Measurements from ENCODE around the gene C19orf73. TPM values are rescaled to one million over a fixed set of nuclear protein-coding genes. Genes with fewer than 3 reads are reported as not detected.

C19orf73 gene
- total RNA-seq, 1 donor from 2014 or later: 0.94 TPM

- Mint-ChIP-seq H3K36me3 (no peaks in the 10 kb centered on the region), H3K9me3 (peaks cover 10% of the 10 kb centered on the region), H3K4me1 (peaks cover 32% of the 10 kb centered on the region), H3K27ac (no peak overlapping the region), H3K4me3 (no peak overlapping the region), H3K27me3 (ENCODE audit: low read depth) (no peaks in the 10 kb centered on the region)
- TF ChIP-seq, protein P1, sequence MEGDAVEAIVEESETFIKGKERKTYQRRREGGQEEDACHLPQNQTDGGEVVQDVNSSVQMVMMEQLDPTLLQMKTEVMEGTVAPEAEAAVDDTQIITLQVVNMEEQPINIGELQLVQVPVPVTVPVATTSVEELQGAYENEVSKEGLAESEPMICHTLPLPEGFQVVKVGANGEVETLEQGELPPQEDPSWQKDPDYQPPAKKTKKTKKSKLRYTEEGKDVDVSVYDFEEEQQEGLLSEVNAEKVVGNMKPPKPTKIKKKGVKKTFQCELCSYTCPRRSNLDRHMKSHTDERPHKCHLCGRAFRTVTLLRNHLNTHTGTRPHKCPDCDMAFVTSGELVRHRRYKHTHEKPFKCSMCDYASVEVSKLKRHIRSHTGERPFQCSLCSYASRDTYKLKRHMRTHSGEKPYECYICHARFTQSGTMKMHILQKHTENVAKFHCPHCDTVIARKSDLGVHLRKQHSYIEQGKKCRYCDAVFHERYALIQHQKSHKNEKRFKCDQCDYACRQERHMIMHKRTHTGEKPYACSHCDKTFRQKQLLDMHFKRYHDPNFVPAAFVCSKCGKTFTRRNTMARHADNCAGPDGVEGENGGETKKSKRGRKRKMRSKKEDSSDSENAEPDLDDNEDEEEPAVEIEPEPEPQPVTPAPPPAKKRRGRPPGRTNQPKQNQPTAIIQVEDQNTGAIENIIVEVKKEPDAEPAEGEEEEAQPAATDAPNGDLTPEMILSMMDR (IDR thresholded peaks at IDR 0.05; ENCODE audit: unreplicated experiment): no peak
- DNase-seq (ENCODE audit: low spot score in 2 of 2, unreplicated experiment in 2 of 2): no peak
Measured at GRCh38 chr19:49154279-49154678, 35.3 kb upstream of the C19orf73 start.

DNA sequence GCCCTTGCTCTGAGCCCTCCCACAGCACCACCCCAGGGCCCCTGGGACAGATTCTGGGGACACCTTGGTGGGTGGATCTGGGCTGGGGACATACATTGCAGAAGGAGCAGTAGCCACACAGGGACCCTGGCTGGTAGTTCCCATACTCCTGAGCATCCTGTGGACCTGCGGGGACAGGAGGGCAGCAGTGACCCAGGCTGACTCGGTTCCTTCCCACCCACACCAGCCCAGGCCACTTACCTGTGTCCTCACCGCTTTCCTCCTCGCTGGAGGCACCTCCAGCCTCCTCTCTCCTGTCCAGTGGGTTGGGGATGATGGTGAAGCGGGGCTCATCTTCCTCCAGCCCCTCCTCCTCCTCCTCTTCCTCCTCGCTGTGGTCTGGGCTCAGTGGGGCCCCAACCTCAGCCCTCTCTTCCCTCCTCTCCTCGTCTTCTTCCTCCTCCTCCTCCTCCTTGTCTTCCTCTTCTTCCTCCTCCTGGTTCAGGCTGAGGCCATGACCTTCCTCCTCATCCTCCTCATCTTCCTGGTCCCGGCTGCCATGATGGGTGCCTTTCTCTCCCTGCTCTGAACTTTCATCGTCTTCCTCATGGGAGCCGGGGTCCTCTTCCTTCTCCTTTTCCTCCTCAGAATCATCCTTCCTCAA is 34.3 kb upstream of the C19orf73 start:
- peaks cover 34% of the 10 kb centered on the region for H3K4me1 Mint-ChIP-seq
- no peak overlapping the region for H3K4me3 Mint-ChIP-seq
- no peak overlapping the region for H3K27ac Mint-ChIP-seq
- H3K9me3 Mint-ChIP-seq: peaks cover 10% of the 10 kb centered on the region
- H3K36me3 Mint-ChIP-seq: no peaks in the 10 kb centered on the region
- no peak for DNase-seq (ENCODE audit: low spot score in 2 of 2, unreplicated experiment in 2 of 2)
- TF ChIP-seq, protein P1 (IDR thresholded peaks at IDR 0.05; ENCODE audit: unreplicated experiment): no peak
- H3K27me3 Mint-ChIP-seq (ENCODE audit: low read depth): no peaks in the 10 kb centered on the region

- TF ChIP-seq, protein P1 (IDR thresholded peaks at IDR 0.05; ENCODE audit: unreplicated experiment): no peak
- no peaks in the 10 kb centered on the region for H3K36me3 Mint-ChIP-seq
- no peaks in the 10 kb centered on the region for H3K27me3 Mint-ChIP-seq (ENCODE audit: low read depth)
- peaks cover 32% of the 10 kb centered on the region for H3K4me1 Mint-ChIP-seq
- peak overlapping the region; percentile 89 for H3K4me3 Mint-ChIP-seq
- H3K9me3 Mint-ChIP-seq: peaks cover 10% of the 10 kb centered on the region
- DNase-seq (ENCODE audit: low spot score in 2 of 2, unreplicated experiment in 2 of 2): no peak
- no peak overlapping the region for H3K27ac Mint-ChIP-seq
Measured at GRCh38 chr19:49152119-49152550, 33.2 kb upstream of the C19orf73 start.

GRCh38 chr19:49151267-49152118 is 32.5 kb upstream of the C19orf73 start:
- H3K4me3 Mint-ChIP-seq: peak overlapping the region; percentile 89
- TF ChIP-seq, protein P1 (IDR thresholded peaks at IDR 0.05; ENCODE audit: unreplicated experiment): no peak
- H3K27me3 Mint-ChIP-seq (ENCODE audit: low read depth): no peaks in the 10 kb centered on the region
- peaks cover 10% of the 10 kb centered on the region for H3K9me3 Mint-ChIP-seq
- peak overlapping the region; percentile 82 for H3K27ac Mint-ChIP-seq
- peaks cover 35% of the 10 kb centered on the region for H3K4me1 Mint-ChIP-seq
- peak in 1 of 2 experiments; percentile 74 for DNase-seq (ENCODE audit: low spot score in 2 of 2, unreplicated experiment in 2 of 2)
- H3K36me3 Mint-ChIP-seq: no peaks in the 10 kb centered on the region

DNA sequence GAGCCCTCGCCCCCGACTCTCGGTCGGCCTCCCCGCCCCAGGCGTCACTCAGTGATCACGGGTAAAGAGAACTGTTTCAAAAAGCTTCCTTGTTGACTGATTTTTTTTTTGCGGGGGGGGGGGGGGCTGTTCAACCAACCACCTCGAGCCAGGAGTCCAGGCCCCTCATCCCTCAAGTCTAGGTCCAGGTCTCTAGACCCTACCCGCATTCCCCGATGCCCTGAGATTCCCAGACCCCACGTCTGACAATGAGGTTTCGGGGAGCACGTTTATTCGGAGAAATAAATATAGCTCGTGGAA is 32.0 kb upstream of the C19orf73 start:
- peaks cover 35% of the 10 kb centered on the region for H3K4me1 Mint-ChIP-seq
- no peaks in the 10 kb centered on the region for H3K36me3 Mint-ChIP-seq
- no peaks in the 10 kb centered on the region for H3K27me3 Mint-ChIP-seq (ENCODE audit: low read depth)
- TF ChIP-seq, protein P1 (IDR thresholded peaks at IDR 0.05; ENCODE audit: unreplicated experiment): no peak
- no peak for DNase-seq (ENCODE audit: low spot score in 2 of 2, unreplicated experiment in 2 of 2)
- peaks cover 10% of the 10 kb centered on the region for H3K9me3 Mint-ChIP-seq
- no peak overlapping the region for H3K27ac Mint-ChIP-seq
- peak overlapping the region; percentile 89 for H3K4me3 Mint-ChIP-seq

All from mesothelial cell of epicardium (in vitro differentiated cells).